HepG2 (cell line): ENCODE results near the gene ETFA. TPM values are rescaled to one million over a fixed set of nuclear protein-coding genes. Genes with fewer than 3 reads are reported as not detected.

Source experiments
- ATAC-seq: fragments of 200-7000 bp; cut with Tn5 transposase; 3 replicates; pipeline ENCODE4 v1.9.1; 2020; ENCODE audit warnings: mild to moderate bottlenecking, moderate library complexity
- BruUV-seq: library from RNA; stranded (reverse); fragments of 400-500 nt; replicated peaks from 2 replicates; lab custom pipeline; 2021; lab: Mats Ljungman, UMichigan
- CTCF ChIA-PET: fragments of 300-600 bp; formaldehyde crosslinking; extraction: SDS; loops from one replicate; lab custom pipeline; 2021; ENCODE audit warnings: low total read pairs, inconsistent platforms, low intra/inter-chr PET ratio; lab: Yijun Ruan, JAX
- POLR2A ChIA-PET: fragments of 350-600 bp; sonication (Branson Sonifier 250); formaldehyde crosslinking; loops from one replicate; lab custom pipeline; 2020; ENCODE audit warnings: antibody characterized with exemption, inconsistent platforms; lab: Yijun Ruan, JAX
- DNase-seq: peaks from one replicate; pipeline ENCODE4 v3.0.0-alpha.2; 2015; ENCODE audit warnings: low spot score
- FAIRE-seq: peaks from 3 replicates; lab custom pipeline; 2011; peaks lifted over from hg19 to GRCh38; lab: Jason Lieb, UNC
- H2AFZ ChIP-seq: one replicate; pipeline ENCODE4 v1.6.1; 2011; ENCODE audit warnings: low read length, inconsistent platforms
- H3K27ac ChIP-seq: fragments of 300-600 bp; 3 replicates; pipeline ENCODE4 v1.8.0; 2011; ENCODE audit warnings: mixed run types, mild to moderate bottlenecking, mixed read lengths, low read length, inconsistent platforms; ENCODE audit not compliant: insufficient read depth; ENCODE audit errors: extremely low read length
- H3K27me3 ChIP-seq, 2 experiments: fragments of 200-600 bp in 1 of 2; 2 replicates in 1 of 2; 3 replicates in 1 of 2; pipeline versions ENCODE4 v1.6.0 to v1.8.0; 2011; ENCODE audit warnings: low read length in 2 of 2, mild to moderate bottlenecking in 2 of 2, moderate library complexity in 2 of 2, inconsistent platforms in 1 of 2; ENCODE audit not compliant: insufficient read depth in 2 of 2, control insufficient read depth in 1 of 2
- H3K36me3 ChIP-seq, 2 experiments: fragments of 200-600 bp in 1 of 2; replicated peaks in 1 of 2; 2 replicates in 1 of 2; 3 replicates in 1 of 2; pipeline versions ENCODE4 v1.5.1 to v1.8.0; 2011; ENCODE audit warnings: low read length in 2 of 2, inconsistent platforms in 1 of 2; ENCODE audit not compliant: insufficient read depth in 2 of 2, control insufficient read depth in 1 of 2
- H3K4me1 ChIP-seq: 2 replicates; pipeline ENCODE4 v1.5.1; 2012; ENCODE audit warnings: low read length, inconsistent platforms; ENCODE audit not compliant: insufficient read depth
- H3K4me2 ChIP-seq: 2 replicates; pipeline ENCODE4 v1.6.0; 2011; ENCODE audit warnings: low read depth, low read length, inconsistent platforms
- H3K4me3 ChIP-seq, 3 experiments: fragments of 200-600 bp in 1 of 3; sonication (generic), shearing (Covaris generic) in 1 of 3; replicated peaks in 1 of 3; 2 replicates each; pipeline ENCODE4 v1.5.1; 2011 to 2016; ENCODE audit warnings: low read length in 3 of 3, inconsistent platforms in 2 of 3, low read depth in 2 of 3, mild to moderate bottlenecking in 2 of 3, control low read depth in 1 of 3, mixed read lengths in 1 of 3; ENCODE audit not compliant: insufficient read depth in 1 of 3
- H3K79me2 ChIP-seq: one replicate; pipeline ENCODE4 v1.6.1; 2011; ENCODE audit warnings: low read length, inconsistent platforms; ENCODE audit not compliant: insufficient read depth
- H3K9ac ChIP-seq: 2 replicates; pipeline ENCODE4 v1.6.0; 2011; ENCODE audit warnings: mild to moderate bottlenecking, low read depth, low read length, inconsistent platforms; ENCODE audit not compliant: insufficient read depth
- H3K9me3 ChIP-seq: 2 replicates; pipeline ENCODE4 v1.5.1; 2012; ENCODE audit warnings: mild to moderate bottlenecking, low read length
- H4K20me1 ChIP-seq: 2 replicates; pipeline ENCODE4 v1.6.0; 2011; ENCODE audit warnings: inconsistent platforms, mild to moderate bottlenecking, low read length, moderate library complexity; ENCODE audit not compliant: insufficient read depth
- AGO2 ChIP-seq: fragments of 200-400 bp; formaldehyde crosslinking; optimal IDR thresholded peaks from 2 replicates; pipeline ENCODE3; 2017; ENCODE audit warnings: mild to moderate bottlenecking, low read depth, low read length, moderate library complexity
- AKNA ChIP-seq: sonication (generic); formaldehyde crosslinking; IDR thresholded peaks from 2 replicates; pipeline ENCODE4 v1.4.0; 2020; ENCODE audit warnings: missing genetic modification reagents, borderline replicate concordance
- KIAA2018 ChIP-seq: sonication (generic); formaldehyde crosslinking; IDR thresholded peaks from 2 replicates; pipeline ENCODE4 v1.5.0; 2020; ENCODE audit warnings: mild to moderate bottlenecking, missing genetic modification reagents, borderline replicate concordance
- ZNF564 ChIP-seq: sonication (generic); formaldehyde crosslinking; IDR thresholded peaks from 2 replicates; pipeline ENCODE4 v1.8.1; 2023; ENCODE audit warnings: mild to moderate bottlenecking, missing genetic modification reagents
- WGBS: methylation state at CpG from one replicate; pipeline ENCODE4 v1.1.6; 2017; ENCODE audit warnings: low lambda C conversion rate; 5-methylcytosine and 5-hydroxymethylcytosine counted together
- in situ Hi-C: cut with HindIII; loops from 2 replicates; pipeline ENCODE4 v1.10.0; 2017; ENCODE audit warnings: low pct_unique_long_range_greater_than_20kb; ENCODE audit not compliant: extremely low pct_ligation_motif_present
- intact Hi-C: fragments of 100-400 bp; cut with micrococcal nuclease; formaldehyde crosslinking; loops from one replicate; pipeline ENCODE4 v1.10.0; 2022; ENCODE audit not compliant: unreplicated experiment
- polyA plus RNA-seq, 8 experiments: library from polyadenylated mRNA; depleted of rRNA in 3 of 8; stranded (reverse) in 7 of 8; unstranded in 1 of 8; fragments of >200 nt; fragmentation: Illumina TruSeq in 4 of 8; extraction: Trizol in 4 of 8; gene quantifications; 2 replicates each; pipeline versions ENCODE4 v1.2.1 to v1.2.3, GENCODE V29; 2011 to 2016; ENCODE audit warnings: low read depth in 4 of 8, missing spikeins in 1 of 8, mixed read lengths in 1 of 8; ENCODE audit not compliant: insufficient read depth in 1 of 8
- total RNA-seq, 5 experiments: library from RNA; depleted of rRNA; stranded (reverse); fragments of >200 nt; fragmentation: Illumina TruSeq; extraction: Trizol; gene quantifications; 2 replicates each; pipeline ENCODE4 v1.2.3, GENCODE V29; 2016; ENCODE audit warnings: low read depth in 1 of 5

ETFA gene
- total and polyA plus RNA-seq, 2 of the 13 experiments (the other 11 are each of a cell fraction or from before 2014, with no cell fraction given), result 291 to 396 TPM

- intact Hi-C loops (loop anchor here (5.0 to 10.0 kb wide), 2 partner anchors 93 to 141 kb away; no protein-coding TSS in a partner anchor), in situ Hi-C loops (loop anchor here (5.0 to 10.0 kb wide), 2 partner anchors 141 to 673 kb away; no protein-coding TSS in a partner anchor)
- ChIA-PET CTCF (interaction anchor here (0.8 to 1.9 kb wide), 2 partner anchors 93 to 137 kb away, joined by 3 to 8 read pairs; no protein-coding TSS in a partner anchor), POLR2A (interaction anchor here (1.5 kb wide), 1 partner anchor 145 kb away, joined by 5 read pairs; the partner anchor contains the start of gene ISL2)
- H3K4me1 ChIP-seq, result peaks cover 49% of the 10 kb centered on the region
- BruUV-seq, result no TSS peak
- H2AFZ ChIP-seq, result no peak overlapping the region
- WGBS, result 94% methylated on average over 21 of the region's 55 CpGs
- H3K27ac ChIP-seq, result no peak overlapping the region
- peaks cover 1 to 10% of the 10 kb centered on the region in 2 experiments; a peak in 4 of 5 replicates for H3K27me3 ChIP-seq
- TF ChIP-seq AKNA (CRISPR knock-in tag) (no peak), ZNF564 (no peak), AGO2 (peak; percentile 38), KIAA2018 (CRISPR knock-in tag) (no peak)
- no peaks in the 10 kb centered on the region for H3K79me2 ChIP-seq
- ATAC-seq, result no peak
- no peaks in the 10 kb centered on the region for H4K20me1 ChIP-seq
- H3K9me3 ChIP-seq, result no peaks in the 10 kb centered on the region
- H3K36me3 ChIP-seq, result no peaks in the 10 kb centered on the region
- DNase-seq, result no peak
- peak overlapping the region; percentile 42; the same call in 1 of the 2 replicates for H3K9ac ChIP-seq
- peak overlapping the region; percentile 75 for H3K4me2 ChIP-seq
- FAIRE-seq, result no peak
- H3K4me3 ChIP-seq, result peak overlapping the region in 1 of 3 experiments; percentile 51; a peak in 1 of 6 replicates
These were observed 119.6 kb downstream of the ETFA start for GRCh38 chr15:76191539-76192244.
